Ishikawa (cell line): Measurements from ENCODE around the gene LINS1.

Source experiments
- CREB1 ChIP-seq: IDR thresholded peaks from 2 replicates; pipeline ENCODE4 v1.6.1; 2012; ENCODE audit warnings: low read depth
- EP300 ChIP-seq: IDR thresholded peaks from 2 replicates; pipeline ENCODE4 v1.6.1; 2012; ENCODE audit warnings: borderline replicate concordance
- FOXM1 ChIP-seq: IDR thresholded peaks from 2 replicates; pipeline ENCODE4 v1.6.1; 2012; ENCODE audit warnings: low read depth, borderline replicate concordance
- MAX ChIP-seq: IDR thresholded peaks from 2 replicates; pipeline ENCODE4 v1.6.1; 2012
- RAD21 ChIP-seq: IDR thresholded peaks from 2 replicates; pipeline ENCODE4 v1.6.1; 2012; ENCODE audit warnings: low read depth
- REST ChIP-seq: IDR thresholded peaks from 2 replicates; pipeline ENCODE4 v1.6.1; 2012; ENCODE audit warnings: low read depth, mild to moderate bottlenecking
- TCF12 ChIP-seq: IDR thresholded peaks from 2 replicates; pipeline ENCODE4 v1.6.1; 2012; ENCODE audit warnings: low read depth
- USF1 ChIP-seq: IDR thresholded peaks from 2 replicates; pipeline ENCODE4 v1.6.1; 2012

- TF ChIP-seq MAX (no peak), TCF12 (no peak), RAD21 (no peak), USF1 (no peak), CREB1 (no peak), REST (no peak), EP300 (no peak), FOXM1 (no peak)
Measured at GRCh38 chr15:100631831-100632230, 29.8 kb upstream of the LINS1 start.
